Mesodermal cell (in vitro differentiated cells): ENCODE results near the gene CPSF2. TPM values are rescaled to one million over a fixed set of nuclear protein-coding genes. Genes with fewer than 3 reads are reported as not detected.

Experiments
- H3K27ac ChIP-seq: 2 replicates; pipeline ENCODE4 v1.7.0; 2013; ENCODE audit warnings: mild to moderate bottlenecking, low read depth, low read length, moderate library complexity; ENCODE audit not compliant: severe bottlenecking
- H3K36me3 ChIP-seq: 2 replicates; pipeline ENCODE4 v1.7.1; 2013; ENCODE audit warnings: mild to moderate bottlenecking, low read length, moderate library complexity; ENCODE audit not compliant: control insufficient read depth, insufficient read depth
- H3K4me1 ChIP-seq: one replicate; pipeline ENCODE4 v1.7.1; 2013; ENCODE audit warnings: mild to moderate bottlenecking, low read length; ENCODE audit not compliant: insufficient read depth, control insufficient read depth, poor library complexity, severe bottlenecking
- H3K4me3 ChIP-seq: 2 replicates; pipeline ENCODE4 v1.7.0; 2013; ENCODE audit warnings: low read length, control low read depth, mild to moderate bottlenecking; ENCODE audit not compliant: insufficient read depth, poor library complexity, severe bottlenecking; ENCODE audit errors: extremely low read depth
- H3K9me3 ChIP-seq: 2 replicates; pipeline ENCODE4 v1.7.1; 2013; ENCODE audit warnings: mild to moderate bottlenecking, low read length, moderate library complexity; ENCODE audit not compliant: control insufficient read depth
- WGBS, 2 experiments: methylation state at CpG; one replicate each; pipeline ENCODE4 v1.1.5; 2013; ENCODE audit warnings: missing lambda C conversion rate in 2 of 2; ENCODE audit not compliant: insufficient coverage in 2 of 2; 5-methylcytosine and 5-hydroxymethylcytosine counted together
- polyA plus RNA-seq, 2 experiments: library from polyadenylated mRNA; stranded (reverse); fragments of 50-300 nt; gene quantifications; one replicate each; pipeline ENCODE4 v1.2.3, GENCODE V29; 2013

Gene CPSF2
- 36.6 TPM for polyA plus RNA-seq (2013, experiment 1 of 2)
- 44.8 TPM for polyA plus RNA-seq (2013, experiment 2 of 2)

GRCh38 chr14:92121670-92122350, at the start of gene CPSF2, which contains the start of gene NDUFB1:
Gene CPSF2, plus strand, starts transcription at chr14:92121969. Its CDS starts 9,016 bp downstream, at chr14:92130985.
Gene NDUFB1, minus strand, starts transcription at chr14:92121706. Its CDS starts 4,069 bp downstream, at chr14:92117637.
- peak within 1 kb of the TSS; percentile 99 for H3K27ac ChIP-seq
- no peaks in the 10 kb centered on the region for H3K9me3 ChIP-seq
- 0% methylated on average over 39 to 50 of the region's 55 CpGs for WGBS, 2 experiments
- H3K4me3 ChIP-seq, result peak within 1 kb of the TSS; percentile 91
- H3K36me3 ChIP-seq, result peaks cover 41% of the 10 kb centered on the region
- no peaks in the 10 kb centered on the region for H3K4me1 ChIP-seq

DNA sequence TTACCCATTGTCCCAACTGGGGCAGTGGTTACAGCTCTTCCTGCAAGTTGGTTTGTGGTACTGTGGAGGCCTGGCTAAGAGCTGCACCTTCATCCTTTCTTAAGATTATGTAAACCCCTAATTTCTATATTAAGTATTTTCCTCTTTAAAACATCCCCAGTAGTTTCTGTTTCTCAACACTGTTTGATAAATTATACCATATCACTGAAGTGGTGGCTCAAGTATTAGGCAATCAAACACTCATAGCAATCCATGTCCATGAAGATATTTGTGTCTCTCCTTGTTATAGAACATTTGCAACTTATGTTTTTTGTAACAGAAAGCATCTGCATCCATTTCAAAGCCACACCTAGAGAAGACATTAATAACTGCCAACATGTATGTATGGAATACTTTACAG, 47.2 kb upstream of the CPSF2 start:
- Histone ChIP-seq H3K9me3 (no peaks in the 10 kb centered on the region), H3K4me1 (no peaks in the 10 kb centered on the region), H3K27ac (no peak overlapping the region), H3K36me3 (peaks cover 58% of the 10 kb centered on the region), H3K4me3 (no peak overlapping the region)

- H3K27ac ChIP-seq, result no peak overlapping the region
- no peak overlapping the region for H3K4me3 ChIP-seq
- H3K9me3 ChIP-seq, result no peaks in the 10 kb centered on the region
- no peaks in the 10 kb centered on the region for H3K4me1 ChIP-seq
- WGBS, 2 experiments, result 92 to 95% methylated on average over 2 of the region's 5 CpGs
- H3K36me3 ChIP-seq, result peaks cover 73% of the 10 kb centered on the region
Observed at GRCh38 chr14:92088494-92088893, 33.3 kb upstream of the CPSF2 start.

- WGBS, 2 experiments, result no CpG with 5 or more reads among the region's 1 CpG
- Histone ChIP-seq H3K9me3 (no peaks in the 10 kb centered on the region), H3K4me1 (no peaks in the 10 kb centered on the region), H3K27ac (no peak overlapping the region), H3K4me3 (no peak overlapping the region), H3K36me3 (peaks cover 55% of the 10 kb centered on the region)
Observed at GRCh38 chr14:92093320-92093719, 28.4 kb upstream of the CPSF2 start.

DNA sequence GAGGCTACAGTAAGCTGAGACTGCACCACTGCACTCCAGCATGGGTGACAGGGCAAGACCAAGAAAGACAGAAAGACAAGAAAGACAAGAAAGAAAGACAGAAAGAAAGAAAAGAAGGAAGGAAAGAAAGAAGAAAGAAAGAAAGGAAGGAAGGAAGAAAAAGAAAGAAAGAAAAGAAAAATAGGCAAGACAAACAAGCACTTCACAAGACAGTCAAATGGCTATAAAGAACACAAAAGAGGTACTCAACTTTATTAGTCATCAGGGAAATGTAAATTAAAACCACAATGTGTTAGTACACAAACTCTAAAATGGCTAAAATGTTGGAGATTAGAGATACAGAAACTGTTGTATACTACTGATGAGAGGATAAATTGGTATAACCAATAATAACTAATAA, 22.0 kb upstream of the CPSF2 start:
- no peaks in the 10 kb centered on the region for H3K9me3 ChIP-seq

DNA sequence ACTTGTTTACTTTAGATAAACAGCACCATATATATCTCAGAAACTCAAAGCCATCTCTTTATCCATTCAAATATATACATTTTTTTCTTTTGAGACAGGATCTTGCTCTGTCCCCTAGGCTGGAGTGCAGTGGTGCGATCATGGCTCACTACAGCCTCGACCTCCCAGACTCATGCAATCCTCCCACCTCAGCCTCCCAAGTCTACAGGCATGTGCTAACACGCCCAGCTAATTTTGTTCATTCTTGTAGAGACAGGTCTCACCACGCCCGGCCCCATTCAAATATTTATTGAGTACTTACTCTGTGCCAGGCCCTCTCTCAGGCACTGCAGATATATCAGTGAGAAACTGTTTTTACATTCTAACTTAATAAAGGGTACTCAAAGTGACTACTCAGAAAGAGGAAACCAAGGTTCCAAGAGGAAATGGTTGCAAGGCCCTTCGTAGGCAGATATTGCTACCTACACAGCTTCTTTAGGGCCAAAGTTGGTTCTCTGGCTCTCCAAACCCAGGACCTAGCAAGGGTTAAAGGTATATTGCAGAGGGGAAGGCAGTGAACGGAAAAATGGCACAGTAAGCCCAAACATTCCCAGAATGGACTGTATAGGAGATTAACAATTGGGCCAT, 18.3 kb upstream of the CPSF2 start:
- no peaks in the 10 kb centered on the region for H3K4me1 ChIP-seq
- 95 to 100% methylated on average over 3 to 7 of the region's 7 CpGs for WGBS, 2 experiments
- H3K9me3 ChIP-seq, result no peaks in the 10 kb centered on the region

More for the DNA sequence above, 22.0 kb upstream of the CPSF2 start:
- Histone ChIP-seq H3K4me3 (no peak overlapping the region), H3K4me1 (no peaks in the 10 kb centered on the region), H3K36me3 (peaks cover 14% of the 10 kb centered on the region), H3K27ac (no peak overlapping the region)

DNA sequence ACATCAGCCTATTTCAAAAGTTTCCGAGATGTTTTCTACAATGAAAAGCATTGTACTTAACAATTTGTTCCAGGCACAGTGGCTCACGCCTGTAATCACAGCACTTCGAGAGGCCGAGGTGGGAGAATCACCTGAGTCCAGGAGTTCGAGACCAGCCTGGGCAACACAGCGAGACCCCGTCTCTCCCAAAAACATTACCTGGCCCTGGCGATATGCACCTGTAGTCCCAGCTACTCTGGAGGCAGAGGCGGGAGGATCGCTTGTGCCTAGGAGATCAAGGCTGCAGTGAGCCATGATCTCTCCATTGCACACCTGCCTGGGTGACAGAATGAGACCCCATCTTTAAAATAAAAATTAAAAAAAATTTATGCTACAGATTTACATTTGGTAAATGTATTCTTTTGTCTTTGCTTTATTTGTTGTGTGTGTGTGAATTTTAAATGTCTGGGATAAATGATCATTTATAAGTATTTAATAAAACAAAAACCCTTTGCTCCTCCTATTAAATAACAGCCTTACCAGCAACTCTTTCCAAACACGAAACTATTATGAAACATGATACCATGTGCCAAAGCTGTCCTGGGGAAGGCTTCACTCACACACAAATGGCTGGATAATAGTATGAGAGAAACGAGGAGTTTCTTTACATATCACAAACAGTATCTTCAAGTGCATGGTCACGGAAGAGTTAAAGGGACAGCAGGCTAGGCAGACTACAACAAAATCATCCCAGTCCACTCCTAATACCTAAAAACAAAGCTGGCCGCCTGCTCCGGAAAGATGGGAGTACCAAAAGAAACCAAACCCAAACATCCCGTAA, 16.5 kb upstream of the CPSF2 start:
- H3K4me1 ChIP-seq, result no peaks in the 10 kb centered on the region
- H3K27ac ChIP-seq, result peak overlapping the region; percentile 80
- WGBS, 2 experiments, result 60 to 73% methylated on average over 11 to 12 of the region's 16 CpGs
- H3K9me3 ChIP-seq, result no peaks in the 10 kb centered on the region
- no peaks in the 10 kb centered on the region for H3K36me3 ChIP-seq
- peak overlapping the region; percentile 88 for H3K4me3 ChIP-seq

More for the DNA sequence above, 18.3 kb upstream of the CPSF2 start:
- H3K4me3 ChIP-seq, result no peak overlapping the region
- no peaks in the 10 kb centered on the region for H3K36me3 ChIP-seq
- H3K27ac ChIP-seq, result no peak overlapping the region

GRCh38 chr14:92105893-92106142, 16.0 kb upstream of the CPSF2 start:
- Histone ChIP-seq H3K36me3 (no peaks in the 10 kb centered on the region), H3K9me3 (no peaks in the 10 kb centered on the region), H3K4me1 (no peaks in the 10 kb centered on the region), H3K27ac (peak overlapping the region; percentile 80), H3K4me3 (peak overlapping the region; percentile 88)
- WGBS, 2 experiments, result 0 to 1% methylated on average over 7 to 10 of the region's 10 CpGs

DNA sequence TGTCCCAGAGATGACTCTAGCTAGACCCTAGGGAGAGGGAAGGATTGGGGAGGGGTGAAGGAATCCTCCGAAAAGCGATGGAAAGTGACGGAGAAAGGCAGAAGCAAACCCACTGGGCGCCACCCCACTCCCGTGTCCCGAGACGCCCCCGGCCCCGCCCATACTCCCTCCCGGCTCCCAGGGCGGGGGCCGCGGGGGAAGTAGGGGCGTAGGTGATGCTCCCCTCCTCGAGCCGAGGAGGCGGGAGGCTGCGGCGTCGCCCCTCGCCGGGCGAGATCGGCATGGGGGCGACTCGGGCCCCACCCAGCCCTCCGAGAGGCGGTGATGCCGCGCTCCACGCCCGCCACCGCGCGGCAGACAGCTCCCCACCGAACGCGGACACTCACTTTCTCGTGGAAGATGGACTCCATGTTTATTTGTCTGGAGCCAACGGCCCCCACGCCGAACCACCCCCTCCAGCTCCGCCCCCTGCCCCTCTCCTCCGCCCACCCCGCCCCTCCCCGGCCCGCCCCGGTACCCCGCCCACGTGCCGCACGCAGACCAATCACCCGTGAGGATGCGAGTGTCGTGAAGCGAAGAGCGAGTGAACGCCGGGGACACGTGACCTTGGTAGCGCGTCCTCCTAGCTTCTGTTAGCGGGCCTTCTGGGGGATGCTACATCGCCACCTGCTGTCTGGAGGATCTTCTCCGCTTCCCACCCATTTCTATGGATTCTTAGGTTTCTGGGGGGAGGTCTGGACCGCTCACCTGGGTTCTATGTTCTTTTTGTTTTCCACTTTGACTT, 15.4 kb upstream of the CPSF2 start, which contains the start of gene ATXN3:
Gene ATXN3, minus strand, starts transcription at position 440 of the 784 bp plus-strand sequence. Its CDS starts 30 bp downstream, at position 410.
- 0 to 5% methylated on average over 25 to 27 of the region's 66 CpGs for WGBS, 2 experiments
- no peaks in the 10 kb centered on the region for H3K36me3 ChIP-seq
- H3K4me3 ChIP-seq, result peak within 1 kb of the TSS; percentile 88
- no peaks in the 10 kb centered on the region for H3K4me1 ChIP-seq
- no peaks in the 10 kb centered on the region for H3K9me3 ChIP-seq
- peak within 1 kb of the TSS; percentile 80 for H3K27ac ChIP-seq
